Mammary epithelial cell (primary cell): ENCODE results near the gene KIF9.

ENCODE experiments used
- CTCF ChIP-seq, 2 donors: IDR thresholded peaks in 1 of 2; conservative IDR thresholded peaks in 1 of 2; 2 replicates each; pipeline ENCODE4 v1.5.1; 2011 to 2012; ENCODE audit warnings: inconsistent platforms in 2 of 2, low read length in 2 of 2, mild to moderate bottlenecking in 2 of 2, control low read depth in 1 of 2, low read depth in 1 of 2; ENCODE audit not compliant: insufficient read depth in 1 of 2; ENCODE audit errors: extremely low read depth in 1 of 2
- EZH2 ChIP-seq: IDR thresholded peaks from 2 replicates; pipeline ENCODE4 v1.6.1; 2012; ENCODE audit warnings: low read length, inconsistent platforms, borderline replicate concordance

GRCh38 chr3:47251689-47252088 is 30.9 kb downstream of the KIF9 start:
- TF ChIP-seq CTCF (conservative IDR thresholded peaks at IDR 0.05 in 1 of 2, IDR thresholded peaks at IDR 0.05 in 1 of 2; ENCODE audit: extremely low read depth in 1 of 2, insufficient read depth in 1 of 2, low read depth in 1 of 2, low read length in 2 of 2) (no peak), EZH2 (no peak)
